NCI-H526 (cell line): Measurements from ENCODE around the gene ENTREP1.
"Not testable (repeated sequence)": the region's sequence is repeated elsewhere in the genome, so short reads cannot be mapped to it uniquely, and the experiment has no call there.

ENCODE experiments used
- DNase-seq, 2 experiments: peaks; one replicate each; lab custom pipeline; 2025; lab: John Stamatoyannopoulos, UW

The ENTREP1 gene

GRCh38 chr9:69411931-69412740, 87.1 kb downstream of the ENTREP1 start:
- DNase-seq, result no peak

GRCh38 chr9:69412741-69413150, 87.7 kb downstream of the ENTREP1 start:
- peak; percentile 38 to 60 for DNase-seq

GRCh38 chr9:69420611-69421270, 95.7 kb downstream of the ENTREP1 start:
- no peak for DNase-seq

- DNase-seq, result peak in 1 of 2 experiments; percentile 57
These were observed 97.1 kb downstream of the ENTREP1 start for GRCh38 chr9:69421908-69422801.

- DNase-seq, result no peak
These were observed 100.3 kb downstream of the ENTREP1 start for GRCh38 chr9:69425136-69425801.

GRCh38 chr9:69427286-69427685, 102.3 kb downstream of the ENTREP1 start:
- DNase-seq, result no peak

- no peak for DNase-seq
These were observed 103.2 kb downstream of the ENTREP1 start for GRCh38 chr9:69428017-69428785.

- no peak for DNase-seq
These were observed 104.3 kb downstream of the ENTREP1 start for GRCh38 chr9:69429281-69429680.

- peak in 1 of 2 experiments; percentile 34 for DNase-seq
These were observed 105.2 kb downstream of the ENTREP1 start for GRCh38 chr9:69430206-69430605.

GRCh38 chr9:69431203-69431602, 106.2 kb downstream of the ENTREP1 start:
- no peak for DNase-seq

GRCh38 chr9:69431777-69432176, 106.8 kb downstream of the ENTREP1 start:
- DNase-seq, result no peak

- DNase-seq, result no peak
These were observed 107.6 kb downstream of the ENTREP1 start for GRCh38 chr9:69432623-69433022.

- peak in 1 of 2 experiments; percentile 1 for DNase-seq
These were observed 108.4 kb downstream of the ENTREP1 start for GRCh38 chr9:69433392-69433791.

- DNase-seq, result no peak
These were observed 109.0 kb downstream of the ENTREP1 start for GRCh38 chr9:69433968-69434367.

GRCh38 chr9:69439654-69440053, 114.6 kb downstream of the ENTREP1 start:
- not testable (repeated sequence) for DNase-seq

GRCh38 chr9:69440254-69440955, 115.4 kb downstream of the ENTREP1 start:
- DNase-seq, result peak in 1 of 2 experiments; percentile 28
